Endometrial microvascular endothelial cells (primary cell): ENCODE data around the gene TBC1D21. TPM values are rescaled to one million over a fixed set of nuclear protein-coding genes. Genes with fewer than 3 reads are reported as not detected.

Source experiments
- in situ Hi-C: cut with HindIII; loops from 2 replicates; pipeline ENCODE4 v1.10.0; 2017; ENCODE audit warnings: low sequenced_read_pairs, low pct_unique_long_range_greater_than_20kb; ENCODE audit errors: inconsistent ontology term
- total RNA-seq: library from RNA; depleted of rRNA; stranded (reverse); fragments of >200 nt; gene quantifications from one replicate; pipeline ENCODE4 v1.2.3, GENCODE V29; 2015; ENCODE audit errors: inconsistent ontology term

The TBC1D21 gene
- total RNA-seq, 1 donor from 2014 or later = not detected

DNA sequence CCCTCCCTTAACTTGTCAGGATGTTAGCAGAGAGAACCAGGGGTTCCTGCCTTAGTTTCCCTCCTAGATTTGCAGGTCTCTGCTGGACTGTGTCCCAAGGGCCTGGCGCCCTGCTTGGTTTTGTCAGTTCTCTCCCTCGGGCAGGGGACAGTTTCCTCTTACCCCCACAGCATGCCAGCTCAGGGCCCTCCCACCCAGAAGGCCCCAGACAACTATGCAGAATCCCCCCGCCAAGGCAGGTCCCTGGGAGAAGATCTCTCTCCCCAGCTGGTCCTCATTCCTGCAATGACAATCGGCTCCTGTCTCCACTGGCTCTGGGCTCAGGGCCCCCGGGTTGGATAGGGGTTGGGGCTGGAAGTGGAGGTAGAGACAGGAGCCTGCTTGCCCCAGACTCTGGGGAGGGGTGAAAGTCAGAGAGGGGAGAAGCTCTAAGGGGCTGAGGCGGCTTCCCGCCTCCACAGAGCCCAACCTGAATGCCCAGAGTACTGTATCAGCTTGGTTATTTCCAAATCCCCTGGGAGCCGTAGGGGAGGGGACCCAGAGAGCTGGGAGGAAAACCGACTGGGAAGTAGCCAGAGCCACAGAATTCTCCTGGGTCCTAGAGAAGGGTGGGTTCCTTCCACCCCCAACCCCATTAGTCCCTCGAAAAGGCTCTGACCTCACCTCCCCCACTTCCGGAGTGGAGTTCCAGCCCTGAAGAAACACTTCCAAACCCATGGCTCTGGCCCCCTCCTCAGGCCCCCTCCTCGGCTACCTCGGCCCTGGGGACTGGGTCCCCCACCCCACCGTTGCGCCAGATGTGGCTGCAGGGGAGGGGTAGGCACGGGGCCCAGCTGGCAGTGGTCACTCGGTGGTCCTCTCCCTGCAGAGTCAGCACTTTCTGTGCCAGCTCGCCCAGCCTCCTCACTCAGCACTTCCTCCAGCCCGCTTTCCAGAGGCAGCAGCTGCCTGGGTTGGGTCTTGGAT lies 49.1 kb downstream of the TBC1D21 start:
- in situ Hi-C loops = no loop called here

- in situ Hi-C loops = no loop called here
These were observed 49.8 kb downstream of the TBC1D21 start for GRCh38 chr15:73923156-73923487.

- in situ Hi-C loops = no loop called here
These were observed 50.3 kb downstream of the TBC1D21 start for GRCh38 chr15:73923488-73924164.

GRCh38 chr15:73924171-73924921 lies 51.0 kb downstream of the TBC1D21 start:
- in situ Hi-C loops = no loop called here

DNA sequence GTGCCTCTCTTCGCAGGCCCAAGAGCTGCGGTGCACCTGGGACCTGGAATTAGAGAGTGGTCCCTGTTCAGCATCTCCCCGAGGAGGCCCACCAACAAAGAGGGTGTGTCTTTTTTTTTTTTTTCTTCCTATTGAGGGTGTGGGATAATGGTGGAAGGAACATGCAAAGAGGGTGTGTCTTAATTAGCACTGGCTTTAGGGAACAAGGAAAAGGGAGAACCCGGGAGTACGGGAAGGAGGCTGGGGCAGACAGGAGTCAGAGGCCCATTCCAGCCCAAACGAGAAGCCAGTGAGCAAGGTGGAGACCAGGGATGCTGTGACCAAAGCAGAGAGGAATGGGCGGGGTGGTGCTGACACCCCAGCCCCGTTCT lies 52.5 kb downstream of the TBC1D21 start:
- in situ Hi-C loops = no loop called here

DNA sequence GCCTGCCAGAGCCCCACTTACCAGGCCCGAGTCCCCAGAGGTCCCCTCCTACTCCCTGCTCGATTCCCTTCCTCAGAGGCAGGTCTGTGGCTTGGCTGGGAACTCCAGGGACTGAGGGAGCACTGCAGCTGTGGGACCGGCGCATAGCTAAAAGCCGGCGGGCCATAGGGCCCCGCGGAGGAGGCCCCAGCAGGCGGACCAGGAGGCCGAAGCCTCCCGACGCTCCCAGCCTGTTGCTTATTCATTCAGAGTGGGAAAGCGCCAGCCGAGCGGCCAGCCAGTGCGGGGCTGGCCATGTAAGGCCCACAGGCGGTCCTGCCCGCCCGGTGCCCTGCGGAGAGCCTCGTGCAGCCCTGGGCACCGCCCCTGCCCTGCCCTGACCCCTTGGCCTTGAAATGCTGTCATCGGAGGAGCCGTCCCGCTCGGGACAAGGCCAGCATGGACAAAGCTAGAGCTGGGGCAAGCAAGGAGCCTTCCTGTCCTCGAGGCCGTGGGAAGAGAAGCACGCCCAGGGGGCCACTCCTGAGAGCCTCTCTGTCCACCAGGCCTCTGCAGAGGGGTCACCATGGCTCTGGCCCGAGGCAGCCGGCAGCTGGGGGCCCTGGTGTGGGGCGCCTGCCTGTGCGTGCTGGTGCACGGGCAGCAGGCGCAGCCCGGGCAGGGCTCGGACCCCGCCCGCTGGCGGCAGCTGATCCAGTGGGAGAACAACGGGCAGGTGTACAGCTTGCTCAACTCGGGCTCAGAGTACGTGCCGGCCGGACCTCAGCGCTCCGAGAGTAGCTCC lies 53.0 kb downstream of the TBC1D21 start, which contains the start of gene LOXL1:
Gene LOXL1, plus strand, starts transcription at position 244 of the 784 bp plus-strand sequence. Its CDS starts 322 bp downstream, at position 566.
- in situ Hi-C loops = no loop called here

GRCh38 chr15:73927003-73927475 lies 53.7 kb downstream of the TBC1D21 start:
- in situ Hi-C loops = no loop called here

DNA sequence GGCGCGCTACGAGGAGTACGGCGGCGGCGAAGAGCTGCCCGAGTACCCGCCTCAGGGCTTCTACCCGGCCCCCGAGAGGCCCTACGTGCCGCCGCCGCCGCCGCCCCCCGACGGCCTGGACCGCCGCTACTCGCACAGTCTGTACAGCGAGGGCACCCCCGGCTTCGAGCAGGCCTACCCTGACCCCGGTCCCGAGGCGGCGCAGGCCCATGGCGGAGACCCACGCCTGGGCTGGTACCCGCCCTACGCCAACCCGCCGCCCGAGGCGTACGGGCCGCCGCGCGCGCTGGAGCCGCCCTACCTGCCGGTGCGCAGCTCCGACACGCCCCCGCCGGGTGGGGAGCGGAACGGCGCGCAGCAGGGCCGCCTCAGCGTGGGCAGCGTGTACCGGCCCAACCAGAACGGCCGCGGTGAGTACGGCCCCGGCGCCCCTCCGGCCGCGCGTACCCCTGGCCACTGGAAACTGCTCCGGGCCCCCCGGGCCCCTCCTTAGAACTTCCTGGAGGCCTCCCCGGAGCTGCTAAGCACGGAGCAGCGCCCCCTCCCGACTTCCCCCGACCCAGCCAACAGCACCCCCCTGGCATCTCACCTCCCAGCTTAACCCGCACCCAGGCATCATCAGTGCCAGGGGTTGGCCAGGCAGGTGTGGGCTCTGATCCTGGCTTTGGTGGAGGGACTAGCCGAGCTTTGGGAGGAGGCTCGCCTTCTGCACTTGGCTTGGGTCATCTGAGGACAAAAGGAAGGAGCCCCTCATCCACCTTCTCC lies 54.3 kb downstream of the TBC1D21 start:
- in situ Hi-C loops = no loop called here

DNA sequence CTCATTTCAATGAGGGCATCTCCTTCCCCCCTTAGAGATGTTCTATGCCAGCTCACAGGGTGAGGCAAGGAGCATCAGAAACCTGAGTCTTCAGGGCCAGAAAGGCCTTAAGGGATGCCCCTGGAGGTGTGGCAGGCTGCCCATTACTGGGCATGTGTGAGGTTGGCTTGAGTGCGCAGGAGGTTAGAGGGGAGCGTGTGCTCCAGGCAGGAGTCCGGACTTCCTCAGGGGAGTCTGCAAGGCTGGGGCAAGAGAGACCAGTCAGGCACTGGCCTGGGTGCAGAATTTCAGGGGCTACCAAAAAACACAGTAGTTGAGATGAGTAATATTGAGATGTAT lies 54.8 kb downstream of the TBC1D21 start:
- in situ Hi-C loops = no loop called here

DNA sequence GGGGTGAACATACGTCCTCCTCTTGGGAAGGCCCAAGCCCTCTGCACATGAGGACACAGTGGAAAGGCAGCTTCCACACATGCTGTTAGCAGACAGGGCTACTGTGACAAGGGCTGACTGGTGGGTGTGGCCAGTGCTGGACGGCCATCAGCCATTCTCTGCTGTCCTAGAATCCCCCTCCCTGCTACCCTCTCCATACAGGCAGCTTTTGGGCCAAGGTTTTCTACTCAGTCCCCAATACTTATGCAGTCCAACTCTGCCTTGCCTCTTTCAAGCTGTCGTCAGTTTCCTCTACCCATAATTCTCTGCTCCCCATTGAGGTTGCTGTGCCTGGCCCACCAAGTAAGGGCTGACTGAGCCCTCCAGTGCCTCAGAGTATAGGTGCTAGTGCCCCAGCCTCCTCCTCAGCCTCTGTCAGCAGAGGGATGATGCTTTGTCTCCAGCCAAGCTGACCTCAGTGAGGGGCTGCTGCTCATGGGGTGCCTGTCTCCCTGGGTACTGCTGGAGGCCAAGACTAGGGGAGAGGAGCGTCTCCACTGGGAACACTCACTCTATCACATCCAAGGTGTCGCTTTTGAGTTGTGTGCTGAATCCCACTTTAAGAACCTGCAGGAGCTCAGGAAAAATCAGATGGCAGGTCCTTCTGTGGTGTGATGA lies 55.7 kb downstream of the TBC1D21 start:
- in situ Hi-C loops = no loop called here

GRCh38 chr15:73930371-73930770 lies 57.0 kb downstream of the TBC1D21 start:
- in situ Hi-C loops = no loop called here

DNA sequence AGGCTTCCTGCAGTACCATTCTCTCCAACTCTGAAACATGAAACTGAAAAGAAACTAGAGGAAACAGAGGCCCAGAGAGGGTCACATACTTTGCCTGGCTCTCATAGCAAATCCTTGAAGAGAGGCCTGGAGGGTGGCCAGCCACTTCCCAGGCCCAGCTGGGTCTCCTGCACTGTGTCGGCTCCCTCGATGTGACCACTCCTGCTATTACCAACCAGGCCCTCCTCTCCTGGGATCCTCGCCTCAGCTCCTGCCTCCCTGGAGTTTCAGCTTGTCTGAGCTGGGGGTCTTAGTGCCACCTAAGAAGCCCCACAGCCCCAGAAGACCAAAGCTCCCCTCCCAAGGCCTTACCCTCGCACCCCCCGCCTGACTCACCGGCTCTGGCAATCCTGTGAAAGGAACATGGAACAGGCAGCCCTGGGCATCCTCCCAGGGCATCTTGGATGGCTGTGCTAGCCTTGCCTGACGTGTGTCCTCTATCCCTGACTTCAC lies 57.5 kb downstream of the TBC1D21 start:
- in situ Hi-C loops = no loop called here

DNA sequence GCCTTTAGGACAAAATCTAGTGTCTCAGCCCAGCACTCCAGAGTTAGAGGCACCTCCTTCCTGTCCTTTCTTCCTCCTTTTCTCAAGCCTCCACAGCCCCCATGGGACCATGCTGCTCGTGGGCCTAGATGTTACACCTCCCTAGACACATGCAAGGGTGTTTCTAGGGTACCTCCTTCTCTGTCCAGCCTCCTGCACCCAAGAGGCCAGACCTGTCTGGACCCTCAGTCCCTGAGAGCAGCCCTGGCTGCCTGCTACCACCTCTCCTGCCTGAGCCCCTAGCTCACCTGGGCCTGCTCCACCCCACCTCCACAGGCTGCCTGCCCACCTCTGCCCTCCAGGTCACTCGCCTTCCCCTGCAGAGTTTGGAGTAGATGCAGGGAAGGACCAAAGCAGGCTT lies 58.1 kb downstream of the TBC1D21 start:
- in situ Hi-C loops = no loop called here

- in situ Hi-C loops = no loop called here
These were observed 59.2 kb downstream of the TBC1D21 start for GRCh38 chr15:73932381-73933191.

- in situ Hi-C loops = no loop called here
These were observed 60.9 kb downstream of the TBC1D21 start for GRCh38 chr15:73934281-73934680.

- in situ Hi-C loops = no loop called here
These were observed 62.2 kb downstream of the TBC1D21 start for GRCh38 chr15:73935547-73935946.

DNA sequence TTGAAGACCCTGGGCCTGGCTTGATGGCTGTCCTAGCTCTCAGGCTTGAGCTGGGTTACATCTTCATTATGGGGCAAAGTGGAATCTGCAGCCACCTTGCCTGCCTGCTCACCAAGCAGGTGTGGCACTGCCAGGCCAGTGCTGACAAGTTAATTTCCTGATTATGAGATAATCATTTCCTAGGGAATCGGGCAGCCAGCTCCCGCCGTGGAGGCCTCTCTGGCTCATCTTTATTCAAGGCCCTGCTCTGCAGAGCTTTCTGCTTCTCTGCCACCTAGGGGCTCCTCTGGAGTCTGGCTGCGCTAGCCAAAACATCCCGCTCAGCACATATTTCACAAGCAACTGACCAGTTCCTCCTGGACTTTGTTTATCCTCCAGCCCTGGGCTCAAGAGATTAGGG lies 62.8 kb downstream of the TBC1D21 start:
- in situ Hi-C loops = no loop called here
